Transverse colon (tissue), 4 donors: Measurements from ENCODE around the gene GABRG2.

ENCODE experiments used
- POLR2A ChIP-seq: fragments of 450-650 bp; IDR thresholded peaks from one replicate; pipeline ENCODE4 v1.6.1; 2016; ENCODE audit warnings: antibody characterized with exemption, mild to moderate bottlenecking, moderate library complexity
- POLR2AphosphoS5 ChIP-seq, 3 donors: sonication (generic); formaldehyde crosslinking; IDR thresholded peaks; one replicate each; pipeline ENCODE4 v1.6.1; 2016; ENCODE audit warnings: antibody characterized with exemption in 3 of 3
- TF ChIP-seq, protein P1 (sequence below), 5 experiments: fragments of 200-600 bp in 3 of 5; fragments of 450-650 bp in 2 of 5; sonication (generic) in 3 of 5; IDR thresholded peaks; 1 replicate in 2 of 5; 2 replicates in 3 of 5; pipeline ENCODE4 v1.5.1; 2016 to 2017; ENCODE audit warnings: antibody characterized with exemption in 5 of 5, inconsistent platforms in 3 of 5, mild to moderate bottlenecking in 2 of 5, moderate library complexity in 1 of 5

DNA sequence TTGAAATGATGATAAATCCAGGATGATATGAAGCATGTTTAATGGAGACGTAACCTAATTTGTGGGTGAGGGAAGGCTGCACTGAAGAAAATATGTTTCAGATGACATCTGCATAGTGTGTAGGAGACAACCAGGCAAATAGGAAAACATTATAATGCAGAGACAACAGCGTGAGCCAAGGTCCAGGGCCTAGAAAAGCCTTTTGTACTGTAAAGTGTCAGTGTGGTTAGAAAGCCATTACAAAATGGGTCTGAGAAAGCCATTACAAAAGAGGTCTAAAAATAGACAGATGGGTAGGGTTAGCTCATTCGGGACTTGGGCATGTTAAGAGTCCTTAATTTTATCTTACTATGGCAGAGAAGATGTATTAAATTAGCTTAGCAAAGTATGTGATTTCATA is 14.9 kb upstream of the GABRG2 start:
- TF ChIP-seq POLR2AphosphoS5 (IDR thresholded peaks at IDR 0.05) (no peak), POLR2A (no peak)
- TF ChIP-seq, protein P1, sequence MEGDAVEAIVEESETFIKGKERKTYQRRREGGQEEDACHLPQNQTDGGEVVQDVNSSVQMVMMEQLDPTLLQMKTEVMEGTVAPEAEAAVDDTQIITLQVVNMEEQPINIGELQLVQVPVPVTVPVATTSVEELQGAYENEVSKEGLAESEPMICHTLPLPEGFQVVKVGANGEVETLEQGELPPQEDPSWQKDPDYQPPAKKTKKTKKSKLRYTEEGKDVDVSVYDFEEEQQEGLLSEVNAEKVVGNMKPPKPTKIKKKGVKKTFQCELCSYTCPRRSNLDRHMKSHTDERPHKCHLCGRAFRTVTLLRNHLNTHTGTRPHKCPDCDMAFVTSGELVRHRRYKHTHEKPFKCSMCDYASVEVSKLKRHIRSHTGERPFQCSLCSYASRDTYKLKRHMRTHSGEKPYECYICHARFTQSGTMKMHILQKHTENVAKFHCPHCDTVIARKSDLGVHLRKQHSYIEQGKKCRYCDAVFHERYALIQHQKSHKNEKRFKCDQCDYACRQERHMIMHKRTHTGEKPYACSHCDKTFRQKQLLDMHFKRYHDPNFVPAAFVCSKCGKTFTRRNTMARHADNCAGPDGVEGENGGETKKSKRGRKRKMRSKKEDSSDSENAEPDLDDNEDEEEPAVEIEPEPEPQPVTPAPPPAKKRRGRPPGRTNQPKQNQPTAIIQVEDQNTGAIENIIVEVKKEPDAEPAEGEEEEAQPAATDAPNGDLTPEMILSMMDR (IDR thresholded peaks at IDR 0.05), result no peak
